CD4-positive, alpha-beta T cell treated with Interleukin-10 for 1 hour (primary cell): ENCODE data around the gene PAX7.

ENCODE experiments used
- DNase-seq: peaks from one replicate; pipeline ENCODE4 v3.0.0-alpha.2; 2020

The PAX7 gene

GRCh38 chr1:18711003-18711402 is 80.4 kb downstream of the PAX7 start:
- DNase-seq, result no peak

GRCh38 chr1:18711536-18712251 is 81.0 kb downstream of the PAX7 start:
- DNase-seq, result no peak

GRCh38 chr1:18712252-18712600 is 81.6 kb downstream of the PAX7 start:
- DNase-seq, result no peak

- no peak for DNase-seq
These were observed 83.9 kb downstream of the PAX7 start for GRCh38 chr1:18714404-18715175.

- DNase-seq, result no peak
These were observed 85.6 kb downstream of the PAX7 start for GRCh38 chr1:18716112-18716784.

- no peak for DNase-seq
These were observed 86.4 kb downstream of the PAX7 start for GRCh38 chr1:18716785-18717678.

GRCh38 chr1:18719786-18720451 is 89.3 kb downstream of the PAX7 start:
- DNase-seq, result no peak

GRCh38 chr1:18721041-18721440 is 90.4 kb downstream of the PAX7 start:
- DNase-seq, result no peak

GRCh38 chr1:18721776-18722175 is 91.1 kb downstream of the PAX7 start:
- DNase-seq, result no peak

GRCh38 chr1:18722270-18722669 is 91.6 kb downstream of the PAX7 start:
- no peak for DNase-seq

- DNase-seq, result no peak
These were observed 92.6 kb downstream of the PAX7 start for GRCh38 chr1:18723206-18723605.

- no peak for DNase-seq
These were observed 93.2 kb downstream of the PAX7 start for GRCh38 chr1:18723701-18724411.

GRCh38 chr1:18724801-18725200 is 94.2 kb downstream of the PAX7 start:
- no peak for DNase-seq

GRCh38 chr1:18725231-18725895 is 94.7 kb downstream of the PAX7 start:
- DNase-seq, result no peak

- DNase-seq, result no peak
These were observed 95.7 kb downstream of the PAX7 start for GRCh38 chr1:18726368-18726767.

GRCh38 chr1:18727956-18728355 is 97.3 kb downstream of the PAX7 start:
- no peak for DNase-seq

GRCh38 chr1:18730321-18730720 is 99.7 kb downstream of the PAX7 start:
- no peak for DNase-seq

GRCh38 chr1:18731148-18731547 is 100.5 kb downstream of the PAX7 start:
- no peak for DNase-seq

- no peak for DNase-seq
These were observed 101.1 kb downstream of the PAX7 start for GRCh38 chr1:18731591-18732235.

- no peak for DNase-seq
These were observed 102.0 kb downstream of the PAX7 start for GRCh38 chr1:18732686-18733085.

GRCh38 chr1:18734001-18734400 is 103.4 kb downstream of the PAX7 start:
- no peak for DNase-seq
